Stimulated activated CD8-positive, alpha-beta memory T cell treated with anti-CD3 and anti-CD28 coated beads, Interleukin-2, amount 100 ng/mL, for 1 hour (primary cell): ENCODE measurements around the gene PCSK6.

ENCODE experiments used
- DNase-seq, 2 donors: peaks; one replicate each; pipeline ENCODE4 v3.0.0-alpha.2; 2020; ENCODE audit warnings: low read depth in 2 of 2

The PCSK6 gene

DNA sequence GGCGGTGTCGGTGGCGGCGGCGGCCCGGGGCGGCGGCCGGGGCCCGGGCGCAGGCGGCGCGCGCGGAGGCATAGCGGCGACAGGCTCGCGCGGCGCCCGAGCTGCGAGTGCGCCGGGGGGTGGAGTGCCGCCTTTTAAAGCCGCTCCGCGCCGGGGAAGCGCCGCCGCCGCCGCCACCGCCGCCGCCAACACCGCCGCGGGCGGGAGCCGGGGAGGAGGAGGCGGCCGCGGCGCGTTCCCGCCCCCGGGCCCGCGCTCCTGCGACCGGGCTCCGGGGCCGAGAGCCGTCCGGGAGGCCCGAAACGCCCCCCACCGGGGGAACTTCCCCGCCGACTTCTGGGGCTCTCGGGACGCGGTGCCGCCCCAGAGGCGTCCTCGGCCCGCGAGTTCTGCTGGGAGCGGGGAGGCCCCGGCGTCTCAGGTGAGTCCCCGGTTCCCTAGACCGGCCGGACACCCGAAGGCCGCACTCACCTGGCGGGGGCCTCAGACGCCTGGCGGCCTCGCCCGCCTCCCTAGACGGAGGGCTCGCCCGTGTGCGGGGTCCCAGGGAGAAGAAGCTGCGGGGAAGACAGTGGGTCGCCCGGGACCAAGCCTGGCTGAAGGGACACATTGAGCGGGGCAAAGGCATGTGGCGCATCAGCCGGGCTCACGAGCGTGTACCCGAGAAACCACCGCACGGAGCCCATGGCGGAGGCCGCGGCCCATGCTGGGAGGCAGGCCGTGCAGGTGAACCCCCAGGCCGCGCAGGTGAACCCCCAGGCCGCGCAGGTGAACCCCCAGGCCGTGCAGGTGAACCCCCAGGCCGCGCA, at the start of gene PCSK6:
Gene PCSK6, minus strand, starts transcription at position 109 of the 809 bp plus-strand sequence. Its CDS starts 37 bp downstream, at position 72.
- no peak for DNase-seq

DNA sequence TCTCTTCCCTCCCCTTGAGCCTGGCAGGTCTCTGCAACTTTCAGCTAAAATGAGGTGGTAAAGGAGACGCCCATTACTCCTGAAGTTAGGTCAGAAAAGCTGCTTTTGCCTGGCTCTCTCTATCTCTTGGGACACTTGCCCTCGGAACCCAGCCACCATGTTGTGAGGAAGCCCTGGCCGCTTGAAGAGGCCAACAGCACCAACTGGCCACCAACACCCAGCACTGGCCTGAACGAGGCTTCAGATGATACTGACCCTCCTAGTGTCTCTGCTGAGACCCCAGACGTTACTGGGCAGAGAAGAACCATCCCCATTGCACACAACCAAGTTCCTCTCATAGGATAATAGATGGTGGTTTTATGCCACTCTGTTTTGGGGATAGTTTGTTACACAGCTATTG, 49.5 kb upstream of the PCSK6 start:
- no peak for DNase-seq

DNA sequence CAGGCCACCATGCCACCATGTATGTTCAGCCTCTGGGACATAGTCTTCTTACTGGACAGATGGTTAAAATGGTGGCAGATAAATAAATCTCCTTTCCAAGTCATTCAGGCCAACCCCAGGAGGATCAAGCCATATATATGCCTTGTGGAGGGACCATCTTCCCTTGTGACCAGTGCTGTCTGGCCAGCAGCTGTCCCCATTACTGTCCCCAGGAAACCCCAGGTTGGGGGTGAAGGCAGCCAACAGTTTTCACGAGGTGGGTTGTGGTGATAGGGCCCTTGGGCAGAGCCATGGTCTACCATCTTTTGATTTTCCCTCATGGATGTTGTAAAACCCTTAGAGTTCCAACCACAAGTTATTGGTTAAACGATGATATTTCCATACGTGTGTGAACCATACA, 48.7 kb upstream of the PCSK6 start:
- DNase-seq = no peak

DNA sequence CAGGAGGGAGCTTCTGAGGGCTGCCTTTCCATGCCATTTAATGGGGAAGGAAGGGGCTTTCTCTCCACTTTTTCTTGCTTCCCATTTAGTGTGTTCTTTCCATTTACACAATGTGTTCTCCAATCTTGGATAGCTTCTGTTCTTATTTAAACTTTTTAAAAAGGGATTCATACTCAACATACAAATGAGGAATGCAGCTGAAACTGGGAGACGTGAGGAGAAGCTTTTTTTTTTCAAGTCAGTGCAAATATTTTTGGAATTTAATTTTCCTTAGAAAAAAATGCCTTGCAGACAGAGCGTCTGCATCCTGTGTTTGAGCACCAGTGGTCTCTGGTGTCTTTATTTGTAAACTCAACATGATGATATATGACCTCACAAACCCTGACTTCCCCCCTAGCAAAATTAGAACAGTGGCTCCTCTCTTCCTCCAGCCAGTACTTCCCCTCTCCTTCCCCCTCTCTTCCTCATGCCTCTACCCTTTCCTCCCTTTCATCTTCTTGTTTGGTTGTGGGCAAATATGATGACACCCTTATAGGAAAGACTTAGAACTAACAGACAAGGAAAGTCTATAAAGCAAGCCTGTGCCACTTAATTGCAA, 48.1 kb upstream of the PCSK6 start:
- no peak for DNase-seq

DNA sequence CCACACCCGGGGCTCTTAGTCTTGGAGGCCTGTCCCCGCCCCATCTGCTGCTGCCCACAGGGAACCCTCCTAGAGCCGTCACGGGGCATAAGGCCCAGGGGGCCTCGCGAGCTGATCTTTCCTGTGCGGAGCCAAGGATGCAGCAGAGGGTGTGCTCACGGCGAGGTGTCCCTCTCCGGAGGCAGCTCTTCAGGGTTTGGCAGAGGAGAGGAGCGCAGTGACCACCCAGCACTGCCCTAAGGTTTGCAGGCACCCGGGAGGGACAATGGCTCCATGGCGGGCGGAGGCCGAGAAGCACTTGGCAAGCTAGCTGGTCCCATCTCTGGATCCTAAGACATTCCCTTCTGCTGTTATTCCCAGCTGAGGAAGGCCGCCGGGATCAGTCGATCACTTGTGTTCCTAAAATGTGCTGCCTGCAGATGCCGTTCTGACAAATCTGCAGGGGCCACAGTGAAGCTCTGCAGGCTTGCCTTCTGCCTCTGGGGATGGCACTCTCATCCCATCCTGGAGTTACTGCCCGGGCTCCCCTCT, 47.4 kb upstream of the PCSK6 start:
- DNase-seq = no peak

DNA sequence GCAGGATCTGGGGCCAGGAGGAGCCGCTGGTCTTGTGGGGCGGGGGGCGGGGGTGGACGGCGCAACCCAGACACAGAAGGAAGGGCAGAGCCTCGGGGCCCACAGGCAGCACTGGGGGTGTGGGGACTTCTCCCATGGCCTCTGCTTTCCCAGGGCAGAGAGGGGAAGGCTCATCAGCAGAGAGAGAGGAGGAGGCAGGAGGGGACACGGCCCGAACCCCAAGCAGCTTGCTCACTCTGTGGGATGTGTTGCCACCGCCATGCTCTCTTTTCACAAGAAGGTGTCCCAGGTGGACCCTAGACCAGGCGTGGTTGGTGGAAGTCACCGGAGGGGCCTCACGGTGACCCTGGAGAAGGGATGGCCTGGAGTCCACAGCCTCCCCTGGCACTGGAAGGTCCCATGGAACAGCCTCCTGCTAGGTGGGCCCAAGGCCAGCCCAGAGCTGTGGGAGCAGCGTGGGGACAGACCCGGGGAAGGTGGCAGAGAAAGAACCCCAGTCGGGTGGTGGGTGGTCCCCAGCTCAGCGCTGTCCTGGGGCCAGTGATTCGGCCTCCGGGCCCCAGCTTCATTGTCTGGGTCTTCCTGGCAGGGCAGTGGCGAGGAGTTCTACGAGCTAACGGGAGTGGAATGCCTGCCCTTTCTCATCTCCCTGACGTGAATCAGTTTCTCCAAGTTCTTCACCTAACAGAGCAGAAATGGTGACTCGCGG, 46.8 kb upstream of the PCSK6 start:
- no peak for DNase-seq

DNA sequence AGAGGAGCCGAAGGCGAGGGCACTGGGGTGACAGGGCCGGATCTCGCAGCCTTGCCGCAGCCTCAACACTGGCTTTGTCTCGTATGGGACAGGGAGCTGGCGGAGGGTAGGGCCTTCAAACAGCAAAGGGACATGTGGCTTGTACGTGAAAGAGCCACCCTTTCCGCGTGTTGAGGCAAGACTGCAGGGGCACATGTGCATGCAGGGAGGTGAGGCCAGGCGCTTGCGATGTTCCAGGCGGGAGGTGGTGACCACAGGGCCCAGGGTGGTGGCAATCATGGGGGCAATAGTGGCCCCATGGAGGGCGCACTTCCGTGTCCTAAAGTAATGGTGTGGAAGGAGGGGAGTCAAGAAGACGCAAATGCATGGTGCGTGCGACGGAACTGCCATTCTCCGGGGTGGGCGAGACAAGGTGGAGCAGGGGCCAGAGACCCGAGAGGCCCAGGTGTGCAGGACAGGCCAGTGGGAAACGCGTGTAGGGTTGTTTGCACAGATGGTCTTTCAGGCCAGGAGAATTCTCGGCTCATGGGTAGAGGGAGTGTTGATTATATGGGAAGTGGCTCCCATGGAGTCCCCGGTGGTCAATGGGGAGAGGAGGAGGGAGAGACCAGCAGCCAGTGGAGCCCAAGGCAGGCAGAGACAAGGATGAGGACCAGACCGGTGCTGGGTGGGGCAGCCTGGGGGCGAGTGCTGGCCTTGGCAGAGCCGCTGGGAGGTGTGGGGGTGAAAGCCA, 45.8 kb upstream of the PCSK6 start:
- no peak for DNase-seq

DNA sequence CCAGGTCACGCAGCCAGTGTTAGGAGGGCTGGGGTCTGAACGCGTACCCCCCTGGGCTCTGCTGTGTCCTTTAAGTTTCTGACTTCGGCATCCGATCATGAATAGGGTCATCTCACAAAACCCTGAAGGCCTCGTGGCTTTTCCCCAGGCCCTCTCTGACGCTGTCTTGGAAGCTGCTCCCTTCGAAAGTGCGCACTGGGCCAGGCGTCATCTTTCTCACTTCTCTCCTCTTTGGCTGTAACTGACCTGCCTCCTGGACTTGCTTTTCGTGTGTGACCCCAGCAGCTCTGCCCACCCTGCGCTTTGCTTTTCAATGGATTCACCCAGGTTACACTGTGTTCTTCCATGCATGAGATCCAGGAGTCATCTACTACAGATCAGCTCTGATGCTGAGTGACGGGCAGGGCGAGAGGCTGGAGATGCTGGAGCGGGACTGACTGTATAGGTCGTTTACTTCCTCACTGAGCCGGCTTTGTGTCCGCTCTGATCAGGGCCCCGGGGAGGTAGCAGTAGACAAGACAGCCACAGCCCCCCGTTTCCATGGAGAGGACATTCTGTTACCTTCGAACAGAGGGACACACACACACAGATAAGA, 45.0 kb upstream of the PCSK6 start:
- DNase-seq = no peak

DNA sequence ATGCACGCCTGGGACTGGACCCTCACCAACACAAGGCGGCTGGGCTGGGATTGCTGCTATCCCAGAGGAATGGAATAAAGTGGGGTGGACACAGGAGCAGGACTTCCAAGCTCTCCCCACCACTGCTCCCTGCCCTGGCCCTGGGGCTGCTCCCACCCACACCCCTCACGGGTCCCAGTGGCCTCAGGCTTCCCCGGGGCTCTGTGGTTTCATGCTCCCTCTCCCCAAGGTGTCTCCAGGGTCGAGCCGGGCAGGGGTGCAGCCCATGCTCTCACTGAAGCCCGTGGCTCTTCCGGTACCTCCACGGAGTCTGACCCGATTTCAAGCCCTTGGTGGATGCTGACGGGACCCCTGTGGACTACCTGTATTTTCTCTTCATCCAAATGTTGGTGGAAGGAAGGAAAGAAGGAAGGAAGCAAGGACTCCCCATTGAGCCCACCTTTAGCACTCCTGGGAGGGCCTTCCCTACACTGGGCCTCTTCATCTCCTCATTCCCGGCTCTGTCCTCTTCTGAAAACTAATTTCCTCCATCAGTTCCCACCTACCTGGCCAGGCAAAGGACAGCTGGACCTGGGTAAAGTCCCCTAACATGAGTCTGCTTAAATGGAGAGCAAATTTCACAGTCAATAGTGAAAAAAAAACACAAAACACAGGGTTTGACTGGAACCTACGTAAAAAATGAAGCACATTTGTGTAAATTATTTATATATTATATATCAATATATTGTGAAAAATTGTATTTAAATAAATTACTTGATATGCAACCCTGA, 44.0 kb upstream of the PCSK6 start:
- DNase-seq = no peak

DNA sequence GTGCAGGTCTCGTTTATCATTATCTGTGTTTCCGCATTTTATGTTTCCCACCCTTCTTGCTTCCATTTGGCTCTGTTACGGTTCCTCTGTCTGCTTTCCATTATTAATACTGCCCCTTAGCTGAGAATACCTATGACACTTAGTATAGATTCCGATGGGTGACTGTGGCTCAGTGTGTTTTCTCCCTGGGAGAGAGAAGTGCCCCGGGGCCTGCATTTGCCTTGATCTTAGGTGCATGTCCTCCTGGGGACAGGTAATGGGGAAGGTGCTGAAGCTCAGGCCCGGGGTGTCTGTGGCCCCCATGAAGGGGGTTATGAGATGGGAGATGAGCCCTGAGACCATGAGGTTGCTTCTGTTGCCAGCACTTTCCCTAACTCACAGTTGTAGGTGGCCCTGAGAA, 43.4 kb upstream of the PCSK6 start:
- no peak for DNase-seq

DNA sequence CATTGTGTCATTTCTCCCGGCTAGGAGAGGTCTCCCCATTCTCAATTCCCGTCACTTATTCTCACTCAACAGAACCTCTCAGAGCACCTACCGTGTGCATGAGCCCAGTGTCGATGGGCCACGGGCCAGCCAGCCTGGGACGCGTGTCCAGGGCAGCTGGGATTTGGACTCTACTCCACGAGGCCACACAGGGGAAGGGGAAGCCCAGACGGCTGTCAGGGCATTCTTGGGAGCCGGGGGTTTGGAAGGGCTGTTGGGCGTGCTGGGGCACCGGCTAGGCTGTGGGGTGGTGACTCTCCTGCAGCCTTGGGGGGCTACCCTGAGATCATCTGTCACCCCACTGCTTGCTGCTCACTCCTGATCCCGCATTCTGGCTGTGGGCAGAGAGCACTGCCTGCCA, 41.7 kb upstream of the PCSK6 start:
- no peak for DNase-seq

DNA sequence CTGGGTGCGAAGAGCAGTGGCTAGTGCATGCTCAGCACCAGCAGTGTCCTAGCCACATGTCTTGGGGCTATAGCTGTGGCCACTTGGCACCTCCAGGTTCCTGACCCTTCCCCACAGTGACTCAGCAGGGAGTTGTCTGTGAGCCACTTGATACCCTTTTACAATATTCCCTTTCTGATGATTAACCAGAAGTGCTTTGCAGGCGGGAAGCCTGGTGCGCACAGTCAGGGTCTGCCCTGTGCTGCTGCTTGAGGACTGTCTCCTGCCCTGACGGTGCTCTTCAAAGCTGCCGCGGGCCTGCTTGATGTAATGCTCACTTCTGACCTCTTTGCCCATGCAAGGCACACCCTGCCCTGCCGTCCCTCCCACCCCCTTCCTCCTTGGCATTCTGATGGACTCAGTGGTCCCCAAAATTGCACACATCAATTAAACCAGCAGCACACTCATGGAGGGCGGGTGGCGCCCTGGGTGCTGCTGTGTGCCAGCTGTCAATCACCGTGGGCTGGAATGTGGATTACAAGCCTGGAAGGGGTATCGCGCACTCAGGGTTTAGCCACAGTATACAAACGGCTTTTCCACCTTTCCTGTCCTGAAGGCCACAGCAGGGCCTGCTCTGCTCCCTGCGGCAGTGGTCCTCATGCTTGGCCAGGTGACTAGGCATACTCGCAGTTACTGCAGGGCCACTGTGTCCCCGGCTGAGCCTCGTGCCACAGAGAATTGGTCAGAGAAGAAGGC, 40.9 kb upstream of the PCSK6 start:
- no peak for DNase-seq

DNA sequence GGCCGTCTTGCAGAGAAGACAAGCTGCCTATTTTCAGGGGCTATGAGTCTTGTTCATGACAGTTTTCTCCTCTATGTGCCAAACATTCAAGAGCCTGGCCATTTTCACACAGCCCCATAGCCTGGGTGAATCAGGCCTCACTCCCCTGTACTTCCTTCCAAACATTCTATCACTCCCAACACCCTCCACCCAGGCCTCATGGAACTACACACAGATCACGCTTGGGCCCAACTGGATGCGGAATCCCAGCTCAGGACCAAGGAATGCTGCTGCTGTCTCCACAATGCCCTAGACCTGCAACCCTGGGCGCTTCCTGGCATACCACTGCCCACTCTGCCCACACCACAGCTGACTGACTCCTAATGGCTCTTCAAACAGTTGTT, 39.4 kb upstream of the PCSK6 start:
- no peak for DNase-seq

DNA sequence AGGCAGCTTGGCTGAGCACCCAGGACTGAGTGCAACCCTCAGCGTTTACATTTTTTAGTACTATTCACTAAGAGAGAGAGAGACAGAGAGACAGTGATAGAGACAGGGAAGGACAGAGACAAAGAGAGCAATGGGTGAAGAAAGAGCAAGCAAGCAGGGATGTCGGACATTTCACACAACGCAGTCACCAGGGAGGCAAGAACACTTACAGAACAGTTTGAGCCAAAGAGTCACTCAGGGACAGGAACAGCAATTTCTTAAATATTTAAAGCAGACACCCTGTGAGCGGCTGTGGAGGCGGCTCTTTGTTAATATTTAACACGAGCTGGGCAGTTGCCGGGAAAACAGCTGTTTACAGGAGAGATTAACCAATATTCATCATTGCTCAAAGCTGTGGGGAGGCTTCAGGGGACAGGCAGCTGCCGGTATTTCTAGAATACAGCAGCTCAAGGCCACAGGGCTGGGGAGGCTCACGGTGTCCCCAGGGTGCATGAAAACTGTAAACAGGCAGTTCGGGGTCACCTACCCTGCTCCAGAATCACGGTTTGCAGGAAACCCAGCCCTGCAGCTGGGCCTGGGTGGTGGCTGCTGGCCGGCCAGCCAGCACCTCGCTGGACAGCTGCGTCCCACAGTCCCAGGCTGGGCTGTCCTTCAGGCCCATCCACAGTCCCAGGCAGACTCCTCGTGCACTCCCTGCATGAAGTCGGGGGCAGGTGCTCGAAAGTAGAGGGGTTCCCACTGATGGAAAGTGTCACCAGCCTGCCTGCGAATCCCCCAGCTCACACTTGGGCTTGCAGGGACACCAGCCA, 38.8 kb upstream of the PCSK6 start:
- DNase-seq = no peak

DNA sequence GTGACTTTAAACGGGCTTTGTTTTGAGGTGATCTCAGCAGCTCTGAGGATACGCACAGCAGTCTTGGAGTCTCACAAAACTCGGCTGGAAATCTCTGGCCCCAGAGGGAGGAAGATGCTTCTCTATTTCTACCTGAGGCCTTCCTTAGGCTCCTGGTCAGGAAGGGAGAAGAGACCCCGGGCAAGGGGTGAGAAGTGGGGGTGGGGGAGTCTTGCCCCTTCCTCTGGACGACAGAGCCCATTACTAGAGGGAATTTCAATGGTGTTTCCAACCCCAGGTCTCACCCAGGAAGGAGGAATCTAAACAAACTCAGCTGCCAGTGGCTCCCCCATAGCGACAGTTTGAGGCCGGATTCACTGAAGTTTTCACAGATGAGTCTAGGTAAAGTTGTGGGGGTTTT, 37.4 kb upstream of the PCSK6 start:
- no peak for DNase-seq

DNA sequence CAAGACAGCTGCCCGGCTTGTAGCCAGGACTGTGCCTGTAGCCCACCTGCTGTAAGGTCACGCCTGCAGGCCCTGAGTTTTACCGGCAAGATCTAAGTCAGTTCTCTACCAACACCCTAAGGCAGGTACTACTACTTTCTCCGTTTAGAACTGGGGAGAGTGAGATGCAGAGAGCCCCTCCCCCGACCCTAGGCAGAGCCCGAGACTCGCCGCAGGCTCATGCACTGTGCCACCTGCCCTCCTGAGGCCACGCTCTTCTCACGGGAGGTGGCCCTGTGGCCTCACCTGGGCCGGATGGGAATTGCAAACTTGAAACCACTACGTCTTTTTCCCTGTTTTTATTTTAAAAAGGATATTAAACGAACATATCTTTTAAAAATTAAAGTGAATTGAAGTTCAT, 36.9 kb upstream of the PCSK6 start:
- DNase-seq = no peak

DNA sequence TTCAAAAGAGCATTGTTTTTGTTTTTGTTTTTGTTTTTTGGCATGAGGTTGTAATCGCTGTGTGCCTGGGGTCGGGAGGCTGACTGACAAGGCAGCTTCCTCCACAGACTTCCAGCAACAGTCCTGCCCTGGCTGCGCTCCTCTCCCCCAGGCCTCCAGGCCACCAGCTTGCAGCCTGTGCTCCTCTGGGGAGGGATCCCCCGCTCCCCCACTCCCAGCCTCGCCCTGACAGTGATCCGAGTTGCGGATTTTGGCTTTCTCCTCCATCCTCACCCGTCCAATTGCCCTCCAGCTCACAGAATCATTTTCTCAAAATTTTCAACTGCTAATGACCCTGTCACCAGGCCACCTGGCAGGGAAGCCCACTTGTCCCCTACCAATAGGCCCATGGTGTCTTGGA, 36.5 kb upstream of the PCSK6 start:
- no peak for DNase-seq

DNA sequence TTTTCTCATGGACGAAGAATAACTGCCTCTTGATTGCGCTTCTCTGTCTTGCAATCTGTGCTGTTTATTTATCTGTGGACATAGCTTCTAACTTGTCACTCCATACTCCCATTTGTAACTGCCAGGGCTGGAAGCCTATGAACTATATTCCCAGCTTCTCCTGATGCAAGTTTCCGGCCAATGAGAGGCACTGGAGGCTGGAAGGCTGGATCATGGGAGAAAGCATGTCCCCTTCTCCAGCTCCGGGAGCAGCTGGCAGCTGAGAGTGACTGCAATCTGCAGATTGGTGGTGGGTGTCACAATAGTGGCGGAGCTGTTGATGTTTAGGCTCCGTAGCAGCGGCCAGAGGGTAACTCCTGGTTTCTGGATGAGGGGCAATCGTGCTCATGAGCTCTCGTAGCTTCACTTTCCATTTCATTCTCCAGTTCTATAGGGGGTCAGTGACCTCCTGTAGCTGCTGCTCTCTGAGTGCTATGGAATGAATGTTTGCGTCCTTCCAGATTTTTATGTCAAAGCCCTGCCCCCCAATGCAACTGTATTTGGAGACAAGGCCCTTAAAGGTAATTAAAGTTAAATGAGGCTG, 35.7 kb upstream of the PCSK6 start:
- DNase-seq = no peak

DNA sequence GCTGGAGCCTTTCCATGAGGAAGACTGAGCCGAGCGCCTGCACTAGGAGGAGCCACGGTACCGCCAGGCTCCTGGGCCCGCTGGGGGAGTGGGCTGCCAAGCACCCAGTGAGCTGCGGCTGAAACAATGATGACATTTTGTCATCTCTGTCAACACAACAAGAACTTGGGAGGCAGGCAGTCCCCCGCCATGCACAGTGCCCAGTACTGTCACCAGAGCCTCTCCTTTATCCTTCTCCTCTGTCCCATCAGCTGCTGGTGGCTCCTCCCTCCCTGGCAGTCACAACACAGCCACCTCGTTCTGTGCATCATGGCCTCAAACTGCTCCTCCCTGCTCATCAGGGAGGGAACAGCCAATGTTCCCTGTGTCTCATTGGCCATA, 34.0 kb upstream of the PCSK6 start:
- DNase-seq = no peak
